Mammary epithelial cell (primary cell): ENCODE measurements around the gene PHYH.

Source experiments
- CTCF ChIP-seq, 2 donors: IDR thresholded peaks in 1 of 2; conservative IDR thresholded peaks in 1 of 2; 2 replicates each; pipeline ENCODE4 v1.5.1; 2011 to 2012; ENCODE audit warnings: inconsistent platforms in 2 of 2, low read length in 2 of 2, mild to moderate bottlenecking in 2 of 2, control low read depth in 1 of 2, low read depth in 1 of 2; ENCODE audit not compliant: insufficient read depth in 1 of 2; ENCODE audit errors: extremely low read depth in 1 of 2
- EZH2 ChIP-seq: IDR thresholded peaks from 2 replicates; pipeline ENCODE4 v1.6.1; 2012; ENCODE audit warnings: low read length, inconsistent platforms, borderline replicate concordance

- TF ChIP-seq CTCF (conservative IDR thresholded peaks at IDR 0.05 in 1 of 2, IDR thresholded peaks at IDR 0.05 in 1 of 2; ENCODE audit: extremely low read depth in 1 of 2, insufficient read depth in 1 of 2, low read depth in 1 of 2, low read length in 2 of 2) (no peak), EZH2 (no peak)
Observed at GRCh38 chr10:13315361-13315760, 15.5 kb upstream of the PHYH start.
